ENCODE data around the gene SEZ6L. TPM values are rescaled to one million over a fixed set of nuclear protein-coding genes. Genes with fewer than 3 reads are reported as not detected.
A peak's percentile ranks its signal among the peaks of the same experiment; 100 is the strongest.

The SEZ6L gene
- total RNA-seq, 1 donor from 2014 or later: 2.3 TPM

DNA sequence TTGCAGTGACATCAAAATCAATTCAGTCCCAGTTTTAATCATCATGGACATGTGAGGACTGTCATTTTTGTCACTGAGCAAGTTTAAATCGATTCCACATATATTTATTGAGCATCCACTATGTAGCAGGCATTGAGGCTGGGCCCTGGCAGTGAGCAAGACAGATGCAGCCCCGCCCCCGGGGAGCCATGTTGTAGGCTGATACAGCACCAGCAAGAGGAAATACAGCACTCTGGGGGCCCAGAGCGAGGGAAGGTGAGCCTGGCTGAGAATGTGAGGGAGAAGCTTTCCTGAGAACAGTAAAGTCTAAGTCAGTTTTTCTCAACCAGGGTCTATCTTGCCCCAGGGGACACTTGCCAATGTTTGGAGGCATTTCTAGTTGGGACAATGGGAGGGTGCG, 151.2 kb downstream of the SEZ6L start:
- Histone ChIP-seq H3K9me3 (ENCODE audit: insufficient read depth, low read depth, low read length) (no peaks in the 10 kb centered on the region), H3K36me3 (ENCODE audit: insufficient read depth, low read length) (no peaks in the 10 kb centered on the region), H3K9ac (ENCODE audit: low read length) (no peak overlapping the region), H3K4me3 (ENCODE audit: insufficient read depth, low read depth, low read length) (no peak overlapping the region), H3K27me3 (ENCODE audit: insufficient read depth, low read length) (peaks cover 4% of the 10 kb centered on the region), H3K4me1 (ENCODE audit: insufficient read depth, low read length) (peaks cover 18% of the 10 kb centered on the region), H2AFZ (ENCODE audit: low read depth, low read length) (no peak overlapping the region), H3K4me2 (ENCODE audit: low read length) (no peak overlapping the region), H3K27ac (ENCODE audit: low read depth, low read length) (no peak overlapping the region), H4K20me1 (ENCODE audit: insufficient read depth, low read length) (no peaks in the 10 kb centered on the region), H3K79me2 (ENCODE audit: insufficient read depth, low read length) (no peaks in the 10 kb centered on the region)
- Mint-ChIP-seq H3K9me3 (ENCODE audit: unreplicated experiment) (no peaks in the 10 kb centered on the region), H3K36me3 (ENCODE audit: low read depth, unreplicated experiment) (peaks cover 2% of the 10 kb centered on the region), H3K4me1 (ENCODE audit: low read depth, unreplicated experiment) (peaks cover 19% of the 10 kb centered on the region), H3K27me3 (ENCODE audit: low read depth, unreplicated experiment) (peaks cover 26% of the 10 kb centered on the region), H3K4me3 (ENCODE audit: unreplicated experiment) (no peak overlapping the region), H3K27ac (ENCODE audit: unreplicated experiment) (no peak overlapping the region)
- FAIRE-seq: no peak
- TF ChIP-seq EZH2 (IDR thresholded peaks at IDR 0.05; ENCODE audit: insufficient read depth, low read length): no peak
- TF ChIP-seq, protein P1, sequence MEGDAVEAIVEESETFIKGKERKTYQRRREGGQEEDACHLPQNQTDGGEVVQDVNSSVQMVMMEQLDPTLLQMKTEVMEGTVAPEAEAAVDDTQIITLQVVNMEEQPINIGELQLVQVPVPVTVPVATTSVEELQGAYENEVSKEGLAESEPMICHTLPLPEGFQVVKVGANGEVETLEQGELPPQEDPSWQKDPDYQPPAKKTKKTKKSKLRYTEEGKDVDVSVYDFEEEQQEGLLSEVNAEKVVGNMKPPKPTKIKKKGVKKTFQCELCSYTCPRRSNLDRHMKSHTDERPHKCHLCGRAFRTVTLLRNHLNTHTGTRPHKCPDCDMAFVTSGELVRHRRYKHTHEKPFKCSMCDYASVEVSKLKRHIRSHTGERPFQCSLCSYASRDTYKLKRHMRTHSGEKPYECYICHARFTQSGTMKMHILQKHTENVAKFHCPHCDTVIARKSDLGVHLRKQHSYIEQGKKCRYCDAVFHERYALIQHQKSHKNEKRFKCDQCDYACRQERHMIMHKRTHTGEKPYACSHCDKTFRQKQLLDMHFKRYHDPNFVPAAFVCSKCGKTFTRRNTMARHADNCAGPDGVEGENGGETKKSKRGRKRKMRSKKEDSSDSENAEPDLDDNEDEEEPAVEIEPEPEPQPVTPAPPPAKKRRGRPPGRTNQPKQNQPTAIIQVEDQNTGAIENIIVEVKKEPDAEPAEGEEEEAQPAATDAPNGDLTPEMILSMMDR (IDR thresholded peaks at IDR 0.05; ENCODE audit: insufficient read depth, low read depth, low read length): no peak
- no peak for DNase-seq (ENCODE audit: low read depth)

DNA sequence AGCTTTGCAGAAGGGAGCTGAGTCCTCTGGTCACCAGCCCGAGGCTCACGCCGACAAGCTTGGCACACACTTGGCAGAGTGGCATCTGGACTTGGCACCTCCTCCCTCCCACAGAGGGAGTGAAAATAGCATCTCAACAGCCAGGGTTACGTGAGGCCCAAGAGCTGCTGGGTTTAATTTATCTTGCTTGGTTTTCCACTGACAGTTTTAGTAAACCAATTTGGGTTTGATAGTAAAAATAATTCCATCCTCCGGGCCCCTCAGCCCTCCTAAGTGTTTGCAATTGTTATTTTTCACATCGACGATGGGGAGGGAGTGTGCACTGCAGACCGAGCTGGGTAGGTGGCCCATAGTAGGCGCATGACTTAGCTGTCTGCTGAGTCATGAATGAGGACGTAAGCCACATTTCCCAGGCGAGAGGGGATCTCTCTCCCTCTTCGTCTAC, 152.2 kb downstream of the SEZ6L start:
- H3K4me2 ChIP-seq (ENCODE audit: low read length): peak overlapping the region; percentile 72
- peaks cover 19% of the 10 kb centered on the region for H3K4me1 Mint-ChIP-seq (ENCODE audit: low read depth, unreplicated experiment)
- peaks cover 28% of the 10 kb centered on the region for H3K27me3 Mint-ChIP-seq (ENCODE audit: low read depth, unreplicated experiment)
- DNase-seq (ENCODE audit: low read depth): peak; percentile 85
- H3K27me3 ChIP-seq (ENCODE audit: insufficient read depth, low read length): peaks cover 5% of the 10 kb centered on the region
- peak overlapping the region; percentile 26 for H3K9ac ChIP-seq (ENCODE audit: low read length)
- H3K9me3 ChIP-seq (ENCODE audit: insufficient read depth, low read depth, low read length): no peaks in the 10 kb centered on the region
- peak overlapping the region; percentile 86 for H3K27ac ChIP-seq (ENCODE audit: low read depth, low read length)
- no peak overlapping the region for H3K4me3 Mint-ChIP-seq (ENCODE audit: unreplicated experiment)
- no peaks in the 10 kb centered on the region for H3K9me3 Mint-ChIP-seq (ENCODE audit: unreplicated experiment)
- H2AFZ ChIP-seq (ENCODE audit: low read depth, low read length): no peak overlapping the region
- H3K4me3 ChIP-seq (ENCODE audit: insufficient read depth, low read depth, low read length): no peak overlapping the region
- H3K36me3 Mint-ChIP-seq (ENCODE audit: low read depth, unreplicated experiment): peaks cover 2% of the 10 kb centered on the region
- H4K20me1 ChIP-seq (ENCODE audit: insufficient read depth, low read length): no peaks in the 10 kb centered on the region
- H3K79me2 ChIP-seq (ENCODE audit: insufficient read depth, low read length): no peaks in the 10 kb centered on the region
- H3K27ac Mint-ChIP-seq (ENCODE audit: unreplicated experiment): peak overlapping the region; percentile 88
- H3K4me1 ChIP-seq (ENCODE audit: insufficient read depth, low read length): peaks cover 18% of the 10 kb centered on the region
- H3K36me3 ChIP-seq (ENCODE audit: insufficient read depth, low read length): no peaks in the 10 kb centered on the region
- FAIRE-seq: peak; percentile 13
- TF ChIP-seq EZH2 (IDR thresholded peaks at IDR 0.05; ENCODE audit: insufficient read depth, low read length): no peak
- TF ChIP-seq, protein P1 (IDR thresholded peaks at IDR 0.05; ENCODE audit: insufficient read depth, low read depth, low read length): no peak

DNA sequence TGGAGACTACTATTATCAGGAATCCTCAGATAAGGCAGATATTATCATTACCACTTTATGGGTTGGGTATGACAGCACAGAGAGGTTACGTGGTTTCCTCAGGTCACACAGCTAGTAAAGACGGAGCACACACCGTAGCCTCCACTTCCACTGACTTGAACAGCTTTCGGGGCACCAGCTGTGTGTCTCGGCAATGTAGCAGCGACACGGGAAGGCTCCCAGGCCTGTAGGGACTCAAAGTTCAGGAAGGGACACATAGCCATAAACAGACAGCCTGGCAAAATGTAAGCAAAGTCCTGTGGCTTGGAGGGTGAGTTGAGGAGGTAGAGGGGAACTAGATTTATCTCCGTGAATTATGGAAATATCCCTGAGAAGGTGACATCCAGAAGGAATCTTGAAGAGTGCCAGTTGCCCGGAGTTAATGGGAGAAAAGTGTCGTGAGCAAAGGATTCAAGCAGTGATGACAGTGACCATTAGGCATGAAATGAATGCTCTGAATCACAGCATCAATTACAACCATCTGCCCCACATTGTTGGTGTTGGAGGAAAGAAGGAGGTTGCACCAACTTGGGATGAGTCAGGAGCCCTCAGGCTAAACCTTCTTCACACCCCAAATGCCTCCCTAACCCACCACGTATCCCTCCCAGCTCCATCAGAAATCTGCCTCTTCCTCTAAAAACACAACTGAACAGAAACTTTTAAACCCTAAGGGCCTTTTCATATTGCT, 153.1 kb downstream of the SEZ6L start:
- H3K9me3 Mint-ChIP-seq (ENCODE audit: unreplicated experiment): no peaks in the 10 kb centered on the region
- H3K27me3 ChIP-seq (ENCODE audit: insufficient read depth, low read length): peaks cover 5% of the 10 kb centered on the region
- no peak overlapping the region for H3K4me3 ChIP-seq (ENCODE audit: insufficient read depth, low read depth, low read length)
- H3K9me3 ChIP-seq (ENCODE audit: insufficient read depth, low read depth, low read length): no peaks in the 10 kb centered on the region
- no peaks in the 10 kb centered on the region for H3K36me3 ChIP-seq (ENCODE audit: insufficient read depth, low read length)
- FAIRE-seq (peak; percentile 100), DNase-seq (ENCODE audit: low read depth) (peak; percentile 93)
- H3K27me3 Mint-ChIP-seq (ENCODE audit: low read depth, unreplicated experiment): peaks cover 24% of the 10 kb centered on the region
- H3K9ac ChIP-seq (ENCODE audit: low read length): peak overlapping the region; percentile 66
- H4K20me1 ChIP-seq (ENCODE audit: insufficient read depth, low read length): no peaks in the 10 kb centered on the region
- H3K36me3 Mint-ChIP-seq (ENCODE audit: low read depth, unreplicated experiment): peaks cover 2% of the 10 kb centered on the region
- peak overlapping the region; percentile 44 for H2AFZ ChIP-seq (ENCODE audit: low read depth, low read length)
- H3K4me2 ChIP-seq (ENCODE audit: low read length): peak overlapping the region; percentile 72
- no peak overlapping the region for H3K4me3 Mint-ChIP-seq (ENCODE audit: unreplicated experiment)
- peaks cover 18% of the 10 kb centered on the region for H3K4me1 ChIP-seq (ENCODE audit: insufficient read depth, low read length)
- peak overlapping the region; percentile 88 for H3K27ac Mint-ChIP-seq (ENCODE audit: unreplicated experiment)
- peak overlapping the region; percentile 86 for H3K27ac ChIP-seq (ENCODE audit: low read depth, low read length)
- H3K79me2 ChIP-seq (ENCODE audit: insufficient read depth, low read length): no peaks in the 10 kb centered on the region
- TF ChIP-seq, protein P1 (IDR thresholded peaks at IDR 0.05; ENCODE audit: insufficient read depth, low read depth, low read length): no peak
- TF ChIP-seq EZH2 (IDR thresholded peaks at IDR 0.05; ENCODE audit: insufficient read depth, low read length): no peak
- H3K4me1 Mint-ChIP-seq (ENCODE audit: low read depth, unreplicated experiment): peaks cover 19% of the 10 kb centered on the region
